HG02970 (cell line): ENCODE measurements around the gene KLHL25.

ENCODE experiments used
- ATAC-seq: cut with Tn5 transposase; IDR thresholded peaks from one replicate; pipeline ENCODE4 v1.9.1; 2021; ENCODE audit warnings: mild to moderate bottlenecking, moderate library complexity, moderate number of reproducible peaks; ENCODE audit not compliant: unreplicated experiment, low FRiP score

The KLHL25 gene

GRCh38 chr15:85750319-85751290 is 44.1 kb downstream of the KLHL25 start:
- ATAC-seq = no peak

- no peak for ATAC-seq
These were observed 45.2 kb downstream of the KLHL25 start for GRCh38 chr15:85749261-85750151.

- no peak for ATAC-seq
These were observed 46.0 kb downstream of the KLHL25 start for GRCh38 chr15:85748729-85749128.

- ATAC-seq = no peak
These were observed 46.5 kb downstream of the KLHL25 start for GRCh38 chr15:85748176-85748575.

- ATAC-seq = no peak
These were observed 48.1 kb downstream of the KLHL25 start for GRCh38 chr15:85746641-85747040.

GRCh38 chr15:85745525-85746150 is 49.1 kb downstream of the KLHL25 start:
- no peak for ATAC-seq

GRCh38 chr15:85745023-85745422 is 49.7 kb downstream of the KLHL25 start:
- ATAC-seq = no peak

- no peak for ATAC-seq
These were observed 50.1 kb downstream of the KLHL25 start for GRCh38 chr15:85744579-85744978.

- ATAC-seq = no peak
These were observed 51.2 kb downstream of the KLHL25 start for GRCh38 chr15:85743392-85744055.

- no peak for ATAC-seq
These were observed 52.4 kb downstream of the KLHL25 start for GRCh38 chr15:85742186-85742821.

GRCh38 chr15:85741662-85742061 is 53.1 kb downstream of the KLHL25 start:
- ATAC-seq = no peak

GRCh38 chr15:85741021-85741421 is 53.7 kb downstream of the KLHL25 start:
- no peak for ATAC-seq

- ATAC-seq = no peak
These were observed 57.7 kb downstream of the KLHL25 start for GRCh38 chr15:85737061-85737460.

- ATAC-seq = no peak
These were observed 61.3 kb downstream of the KLHL25 start for GRCh38 chr15:85733416-85733815.

- ATAC-seq = no peak
These were observed 64.5 kb downstream of the KLHL25 start for GRCh38 chr15:85730001-85730820.

- ATAC-seq = no peak
These were observed 67.7 kb downstream of the KLHL25 start for GRCh38 chr15:85727068-85727467.

GRCh38 chr15:85726454-85726853 is 68.3 kb downstream of the KLHL25 start:
- ATAC-seq = no peak

GRCh38 chr15:85725564-85725963 is 69.2 kb downstream of the KLHL25 start:
- no peak for ATAC-seq

GRCh38 chr15:85725019-85725418 is 69.7 kb downstream of the KLHL25 start:
- ATAC-seq = no peak
